Thoracic aorta (tissue), 2 donors: ENCODE results near the gene CACNA1B. TPM values are rescaled to one million over a fixed set of nuclear protein-coding genes. Genes with fewer than 3 reads are reported as not detected.

Source experiments
- ATAC-seq: fragments of 150-250 bp; one replicate; pipeline ENCODE4 v1.8.0; 2017; ENCODE audit warnings: low read depth; ENCODE audit not compliant: insufficient number of reproducible peaks, low FRiP score
- DNase-seq: peaks from one replicate; pipeline ENCODE4 v3.0.0-alpha.2; 2020; ENCODE audit warnings: low spot score
- H3K27ac ChIP-seq, 2 donors: fragments of 200-600 bp; sonication (generic); 1 replicate in 1 of 2; 2 replicates in 1 of 2; pipeline ENCODE4 v1.5.1; 2016; ENCODE audit warnings: mild to moderate bottlenecking in 2 of 2, moderate library complexity in 2 of 2
- H3K27me3 ChIP-seq: fragments of 200-600 bp; sonication (generic); replicated peaks from 2 replicates; pipeline ENCODE4 v1.6.0; 2016; ENCODE audit warnings: mild to moderate bottlenecking; ENCODE audit not compliant: insufficient read depth
- H3K36me3 ChIP-seq: fragments of 200-600 bp; sonication (generic); one replicate; pipeline ENCODE4 v1.5.1; 2016
- H3K4me1 ChIP-seq, 2 donors: fragments of 200-600 bp; sonication (generic); 1 replicate in 1 of 2; 2 replicates in 1 of 2; pipeline versions ENCODE4 v1.5.1 to v1.6.0; 2016; ENCODE audit warnings: low read depth in 2 of 2, mild to moderate bottlenecking in 1 of 2; ENCODE audit not compliant: control insufficient read depth in 1 of 2
- H3K4me3 ChIP-seq: fragments of 200-600 bp; sonication (generic); 2 replicates; pipeline ENCODE4 v1.5.1; 2016; ENCODE audit warnings: mild to moderate bottlenecking
- H3K9me3 ChIP-seq: fragments of 200-600 bp; sonication (generic); 2 replicates; pipeline ENCODE4 v1.5.1; 2016
- total RNA-seq, 2 donors: library from RNA; depleted of rRNA; stranded (reverse); fragments of >200 nt; gene quantifications; one replicate each; pipeline versions ENCODE4 v1.1.0 to v1.2.3, GENCODE V29; 2016
- TF ChIP-seq, protein P1 (sequence below): fragments of 200-600 bp; sonication (generic); IDR thresholded peaks from one replicate; pipeline ENCODE4 v1.5.1; 2019; ENCODE audit warnings: antibody characterized with exemption

The CACNA1B gene
- total RNA-seq, 2 donors from 2014 or later: 0.07 to 0.14 TPM

DNA sequence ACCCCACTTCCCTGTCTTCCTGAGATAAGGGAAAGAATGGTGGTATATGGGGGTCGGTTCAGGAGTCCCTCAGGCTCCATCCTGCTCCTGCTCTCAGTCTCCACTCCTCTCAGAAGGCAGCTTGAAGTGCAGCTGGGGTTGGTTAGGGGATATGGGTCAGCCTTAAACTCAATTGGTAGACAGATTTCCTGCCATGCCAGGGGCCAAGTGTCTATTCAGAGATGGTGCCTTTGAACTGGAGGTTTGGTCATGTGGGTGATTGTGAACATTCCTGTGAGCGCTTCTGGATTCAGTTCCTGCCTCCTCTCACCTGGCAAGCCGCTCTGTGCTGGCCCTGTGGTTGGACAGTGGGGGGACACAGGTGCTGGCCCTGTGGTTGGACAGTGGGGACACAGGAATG lies 35.1 kb downstream of the CACNA1B start:
- Histone ChIP-seq H3K27me3 (no peaks in the 10 kb centered on the region), H3K4me1 (no peaks in the 10 kb centered on the region), H3K4me3 (no peak overlapping the region), H3K27ac (no peak overlapping the region), H3K36me3 (no peaks in the 10 kb centered on the region), H3K9me3 (no peaks in the 10 kb centered on the region)
- TF ChIP-seq, protein P1, sequence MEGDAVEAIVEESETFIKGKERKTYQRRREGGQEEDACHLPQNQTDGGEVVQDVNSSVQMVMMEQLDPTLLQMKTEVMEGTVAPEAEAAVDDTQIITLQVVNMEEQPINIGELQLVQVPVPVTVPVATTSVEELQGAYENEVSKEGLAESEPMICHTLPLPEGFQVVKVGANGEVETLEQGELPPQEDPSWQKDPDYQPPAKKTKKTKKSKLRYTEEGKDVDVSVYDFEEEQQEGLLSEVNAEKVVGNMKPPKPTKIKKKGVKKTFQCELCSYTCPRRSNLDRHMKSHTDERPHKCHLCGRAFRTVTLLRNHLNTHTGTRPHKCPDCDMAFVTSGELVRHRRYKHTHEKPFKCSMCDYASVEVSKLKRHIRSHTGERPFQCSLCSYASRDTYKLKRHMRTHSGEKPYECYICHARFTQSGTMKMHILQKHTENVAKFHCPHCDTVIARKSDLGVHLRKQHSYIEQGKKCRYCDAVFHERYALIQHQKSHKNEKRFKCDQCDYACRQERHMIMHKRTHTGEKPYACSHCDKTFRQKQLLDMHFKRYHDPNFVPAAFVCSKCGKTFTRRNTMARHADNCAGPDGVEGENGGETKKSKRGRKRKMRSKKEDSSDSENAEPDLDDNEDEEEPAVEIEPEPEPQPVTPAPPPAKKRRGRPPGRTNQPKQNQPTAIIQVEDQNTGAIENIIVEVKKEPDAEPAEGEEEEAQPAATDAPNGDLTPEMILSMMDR: no peak
- ATAC-seq (no peak), DNase-seq (no peak)

GRCh38 chr9:137913132-137913531 lies 35.5 kb downstream of the CACNA1B start:
- Histone ChIP-seq H3K4me3 (no peak overlapping the region), H3K9me3 (no peaks in the 10 kb centered on the region), H3K27me3 (no peaks in the 10 kb centered on the region), H3K36me3 (no peaks in the 10 kb centered on the region), H3K27ac (no peak overlapping the region), H3K4me1 (no peaks in the 10 kb centered on the region)
- no peak for DNase-seq
- ATAC-seq: no peak
- TF ChIP-seq, protein P1: no peak

DNA sequence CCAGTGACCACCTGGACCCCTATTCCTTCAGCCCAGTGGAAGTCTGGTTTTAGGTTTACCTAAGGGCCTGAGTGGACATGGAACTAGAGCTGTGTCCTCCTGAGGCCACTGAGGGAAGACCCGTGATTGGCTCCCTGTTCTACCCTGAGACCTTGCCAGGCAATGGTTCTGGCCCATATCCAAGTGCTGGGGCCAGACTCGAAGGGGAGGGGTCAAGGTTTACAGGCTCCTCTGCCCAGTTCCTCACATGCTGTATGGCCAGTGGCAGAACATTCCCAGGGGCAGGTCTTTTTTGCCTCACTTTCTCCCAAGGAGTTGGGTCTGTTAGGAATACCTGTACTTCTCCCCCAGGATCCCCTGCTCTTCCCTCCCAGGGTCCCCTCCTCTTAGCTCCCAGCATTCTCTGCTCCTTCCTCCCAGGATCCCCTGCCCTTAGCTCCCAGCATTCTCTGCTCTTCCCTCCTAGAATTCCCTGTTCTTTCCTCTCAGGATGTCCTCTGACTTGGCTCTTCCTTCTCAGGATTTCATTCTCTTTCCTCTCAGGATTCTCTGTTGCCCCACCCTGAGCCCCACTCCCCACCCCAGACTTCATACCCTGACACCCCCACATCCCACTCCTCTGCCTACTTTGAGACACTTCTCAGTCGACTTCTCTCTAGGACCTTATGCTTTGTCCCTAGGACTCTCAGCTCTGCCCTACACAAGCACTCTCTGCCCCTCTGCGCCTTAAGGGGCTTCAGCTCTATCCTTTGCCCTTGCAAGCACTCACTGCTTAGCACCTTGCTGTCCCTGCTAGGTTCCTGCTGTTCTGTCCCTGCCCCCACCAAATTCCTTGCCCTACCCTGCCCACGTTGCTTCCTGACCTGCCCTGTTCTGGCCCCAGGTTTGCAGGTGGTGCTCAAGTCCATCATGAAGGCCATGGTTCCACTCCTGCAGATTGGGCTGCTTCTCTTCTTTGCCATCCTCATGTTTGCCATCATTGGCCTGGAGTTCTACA lies 36.5 kb downstream of the CACNA1B start:
- no peaks in the 10 kb centered on the region for H3K4me1 ChIP-seq
- DNase-seq (no peak), ATAC-seq (no peak)
- no peaks in the 10 kb centered on the region for H3K36me3 ChIP-seq
- TF ChIP-seq, protein P1: no peak
- no peaks in the 10 kb centered on the region for H3K9me3 ChIP-seq
- no peak overlapping the region for H3K27ac ChIP-seq
- H3K4me3 ChIP-seq: no peak overlapping the region
- no peaks in the 10 kb centered on the region for H3K27me3 ChIP-seq

- H3K4me1 ChIP-seq: no peaks in the 10 kb centered on the region
- no peak for ATAC-seq
- no peak overlapping the region for H3K4me3 ChIP-seq
- TF ChIP-seq, protein P1: no peak
- no peaks in the 10 kb centered on the region for H3K9me3 ChIP-seq
- DNase-seq: no peak
- H3K27me3 ChIP-seq: no peaks in the 10 kb centered on the region
- H3K36me3 ChIP-seq: no peaks in the 10 kb centered on the region
- no peak overlapping the region for H3K27ac ChIP-seq
Measured at GRCh38 chr9:137916540-137916939, 39.0 kb downstream of the CACNA1B start.

DNA sequence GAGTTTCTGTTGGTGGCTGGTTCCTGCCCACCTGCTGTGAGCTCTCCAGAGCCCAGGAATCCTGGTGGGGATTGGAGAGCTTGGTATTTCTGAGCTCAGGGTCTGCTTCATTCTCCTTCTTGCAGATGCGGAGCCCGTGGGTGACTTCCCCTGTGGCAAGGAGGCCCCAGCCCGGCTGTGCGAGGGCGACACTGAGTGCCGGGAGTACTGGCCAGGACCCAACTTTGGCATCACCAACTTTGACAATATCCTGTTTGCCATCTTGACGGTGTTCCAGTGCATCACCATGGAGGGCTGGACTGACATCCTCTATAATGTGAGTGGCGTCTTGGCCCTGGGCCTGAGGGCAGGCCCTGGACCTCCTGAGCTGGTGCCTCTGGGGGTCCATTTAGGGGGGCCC lies 39.5 kb downstream of the CACNA1B start:
- H3K27me3 ChIP-seq: no peaks in the 10 kb centered on the region
- TF ChIP-seq, protein P1: no peak
- H3K36me3 ChIP-seq: no peaks in the 10 kb centered on the region
- H3K27ac ChIP-seq: no peak overlapping the region
- H3K4me3 ChIP-seq: no peak overlapping the region
- H3K4me1 ChIP-seq: no peaks in the 10 kb centered on the region
- no peaks in the 10 kb centered on the region for H3K9me3 ChIP-seq
- no peak for ATAC-seq
- DNase-seq: no peak
